Limb (tissue), 2 donors: ENCODE data around the gene PDE7B.

Experiments used
- DNase-seq, 2 donors: peaks; one replicate each; pipeline ENCODE4 v3.0.0-alpha.2; 2016; ENCODE audit errors: extremely low spot score in 2 of 2

The PDE7B gene

GRCh38 chr6:135851442-135852271 is at the start of gene PDE7B:
Gene PDE7B, plus strand, starts transcription at chr6:135851701.
- DNase-seq = peak; percentile 79 to 90

DNA sequence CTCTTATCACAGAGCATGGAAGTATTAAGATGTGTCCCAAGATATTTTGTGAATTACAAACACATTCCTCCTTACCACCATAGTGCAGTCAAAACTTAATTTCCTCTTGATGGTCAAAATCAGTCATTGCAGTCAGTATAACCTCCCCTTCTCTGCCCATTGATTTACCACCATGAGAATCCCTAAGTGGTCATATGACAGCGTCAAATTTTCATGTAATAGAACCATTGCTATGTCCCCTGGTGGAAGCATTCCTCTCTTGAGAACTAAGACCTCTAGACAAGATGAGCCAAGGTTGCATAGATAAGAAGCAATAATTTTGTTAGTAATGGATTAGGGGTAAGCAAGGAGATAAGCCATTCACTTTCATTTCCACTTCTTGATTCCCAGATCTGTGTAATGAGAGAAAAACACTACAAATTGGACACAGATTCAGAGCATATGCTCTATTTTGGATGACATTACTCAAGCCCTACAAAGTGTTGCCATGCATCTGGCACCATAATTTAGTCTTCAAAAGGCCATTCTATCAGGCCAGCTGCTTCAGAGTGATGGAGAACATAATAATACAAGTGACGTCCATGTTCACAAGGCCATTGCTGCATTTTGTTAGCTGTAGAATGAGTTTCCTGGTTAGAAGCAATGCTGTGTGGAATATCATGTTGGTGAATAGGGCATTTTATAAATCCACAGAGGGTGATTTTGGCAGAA is 49.6 kb upstream of the PDE7B start:
- DNase-seq = no peak

DNA sequence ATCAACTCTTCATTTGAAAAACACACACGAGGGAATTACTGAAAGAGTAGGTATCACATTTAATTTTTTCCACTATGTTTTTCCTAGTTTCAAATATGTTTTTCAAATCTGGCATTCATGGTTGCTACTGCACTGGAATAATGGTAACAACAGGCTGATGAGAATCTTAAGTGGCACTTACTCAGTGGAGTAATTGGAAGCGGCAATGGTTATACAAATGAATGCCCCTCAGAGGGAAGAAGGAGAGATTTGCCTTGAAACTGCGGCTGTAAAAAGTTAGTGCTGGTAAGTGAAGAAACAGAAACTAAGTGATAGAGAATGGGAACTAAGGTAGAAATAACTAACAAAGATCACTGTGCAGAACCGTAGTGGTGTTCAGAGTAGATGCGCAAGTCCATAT is 41.0 kb upstream of the PDE7B start:
- DNase-seq = no peak

- no peak for DNase-seq
Observed at GRCh38 chr6:135811170-135811569, 40.3 kb upstream of the PDE7B start.

- no peak for DNase-seq
Observed at GRCh38 chr6:135811644-135812526, 39.6 kb upstream of the PDE7B start.

- DNase-seq = no peak
Observed at GRCh38 chr6:135813401-135813800, 38.1 kb upstream of the PDE7B start.

GRCh38 chr6:135814043-135814442 is 37.5 kb upstream of the PDE7B start:
- no peak for DNase-seq

- DNase-seq = no peak
Observed at GRCh38 chr6:135815216-135815615, 36.3 kb upstream of the PDE7B start.

- DNase-seq = no peak
Observed at GRCh38 chr6:135817035-135817434, 34.5 kb upstream of the PDE7B start.

DNA sequence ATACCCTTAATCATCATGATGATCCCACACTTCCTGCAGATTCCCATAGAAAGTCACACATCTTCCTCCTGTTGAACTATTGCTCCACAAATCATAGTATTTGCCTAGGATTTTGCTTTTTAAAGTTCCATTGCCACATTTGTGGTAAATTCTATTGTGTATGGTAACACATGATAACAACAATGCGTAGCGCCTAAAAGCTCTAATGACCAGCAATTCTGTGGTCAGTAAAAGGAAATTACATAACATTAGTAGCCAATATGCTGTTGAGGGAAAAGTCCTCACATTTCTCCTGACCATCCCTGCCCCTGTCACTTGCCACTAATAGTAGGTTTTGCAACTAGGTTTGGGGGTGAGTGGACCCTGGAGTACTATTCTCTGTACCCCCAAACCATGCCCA is 31.8 kb upstream of the PDE7B start:
- DNase-seq = no peak

DNA sequence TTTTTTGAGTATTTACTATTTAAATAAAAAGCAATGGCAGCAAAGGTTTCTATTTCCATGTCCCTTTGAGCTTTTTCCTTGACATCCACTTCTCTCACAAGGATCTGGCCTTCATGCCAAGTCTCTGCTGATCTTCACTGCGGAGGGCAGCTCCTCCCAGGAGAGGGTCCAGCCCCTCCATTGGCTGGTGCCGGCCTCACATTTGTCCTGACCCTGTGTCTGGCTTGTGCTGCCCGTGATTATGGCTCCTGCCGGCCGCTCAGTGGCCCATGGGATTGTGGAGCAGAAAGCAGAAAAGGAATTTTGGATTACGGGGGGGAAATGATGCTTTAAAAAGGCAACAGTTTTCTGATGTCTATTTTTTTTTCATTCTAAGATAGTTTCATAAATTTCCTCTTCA is 31.2 kb upstream of the PDE7B start:
- no peak for DNase-seq

DNA sequence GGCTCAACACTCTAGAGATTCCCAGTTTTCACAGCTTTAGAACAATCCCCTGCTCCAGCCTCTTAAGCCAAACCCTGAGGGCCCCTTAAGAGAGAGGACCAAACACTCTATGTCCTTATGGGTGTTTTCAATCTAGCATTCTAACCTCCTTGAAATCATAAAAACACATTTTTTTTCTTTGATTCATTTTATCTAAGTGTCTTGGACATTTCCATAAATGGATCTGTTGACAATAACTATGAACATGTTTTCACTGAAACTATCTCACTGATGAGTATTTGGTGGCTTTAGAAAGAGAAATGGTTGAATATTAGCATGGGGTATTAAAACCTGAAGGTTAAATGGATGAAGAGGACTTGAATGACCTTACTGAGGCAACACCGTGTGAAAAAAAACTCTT is 27.6 kb upstream of the PDE7B start:
- DNase-seq = no peak

DNA sequence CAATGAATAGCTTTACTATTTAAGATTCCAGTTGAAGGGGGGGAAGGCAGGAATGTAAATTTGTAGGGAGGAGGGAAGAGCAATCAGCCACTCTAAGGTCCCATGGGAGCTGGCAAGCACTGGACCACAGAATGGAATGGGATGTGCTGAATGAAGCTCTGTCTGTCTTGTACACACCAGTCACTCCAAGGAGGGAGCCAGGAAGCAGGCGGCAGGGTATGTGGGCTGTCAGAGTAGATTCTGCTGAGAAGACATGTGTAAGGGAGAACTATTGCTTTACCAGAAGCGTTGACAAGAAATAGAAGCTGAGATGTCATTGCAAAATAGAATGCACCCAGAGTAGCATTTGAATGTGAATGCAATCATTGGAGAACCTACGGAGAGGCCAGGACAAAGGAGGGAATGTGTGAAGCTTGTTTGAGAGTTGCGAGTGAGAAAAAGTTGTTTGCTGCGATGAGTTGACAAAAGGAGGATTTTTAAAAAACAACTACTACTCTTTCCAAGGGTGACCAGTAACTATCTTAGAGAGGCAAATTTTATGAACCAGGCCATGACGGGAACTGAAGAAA is 25.2 kb upstream of the PDE7B start:
- no peak for DNase-seq

DNA sequence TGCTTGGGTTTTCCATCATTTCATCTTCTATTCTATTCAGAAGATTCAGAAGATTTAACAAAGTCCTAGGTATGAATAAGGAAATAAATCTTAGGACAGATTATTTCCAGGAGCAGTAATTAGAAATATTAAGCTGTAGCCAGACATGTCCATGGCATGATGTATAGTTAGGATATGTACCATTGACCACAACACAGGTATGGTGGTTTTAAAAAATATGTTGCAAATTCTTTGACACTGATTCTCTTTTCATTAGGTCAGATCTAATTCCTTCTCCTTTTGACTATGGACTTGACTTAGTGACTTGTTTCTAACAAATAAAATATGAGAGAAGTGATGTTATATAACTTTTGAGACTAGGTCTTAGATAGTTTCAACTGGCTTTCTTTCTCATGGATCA is 23.5 kb upstream of the PDE7B start:
- no peak for DNase-seq

- DNase-seq = no peak
Observed at GRCh38 chr6:135830452-135830881, 21.0 kb upstream of the PDE7B start.

GRCh38 chr6:135831016-135831415 is 20.5 kb upstream of the PDE7B start:
- no peak for DNase-seq

DNA sequence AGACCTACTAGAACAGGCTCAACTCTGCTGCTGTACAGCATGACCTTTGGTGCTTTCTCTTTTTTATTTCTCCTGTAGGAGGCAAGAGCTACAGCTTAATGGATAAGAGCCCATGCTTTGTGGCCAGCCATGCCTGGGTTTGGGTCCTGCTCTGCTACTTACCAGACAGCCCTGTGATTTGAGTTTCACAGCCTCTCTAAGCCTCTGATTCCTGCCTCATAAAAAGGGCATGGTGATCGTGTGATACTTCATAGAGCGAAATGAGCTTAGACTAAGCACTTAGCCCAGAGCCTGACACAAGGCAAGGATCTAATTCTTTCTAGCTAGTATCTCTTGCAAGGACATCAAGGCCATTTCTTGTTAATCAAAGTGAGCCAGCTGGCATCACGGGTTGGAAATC is 19.3 kb upstream of the PDE7B start:
- DNase-seq = no peak

- no peak for DNase-seq
Observed at GRCh38 chr6:135833771-135834170, 17.7 kb upstream of the PDE7B start.

- no peak for DNase-seq
Observed at GRCh38 chr6:135837735-135838449, 13.6 kb upstream of the PDE7B start.

DNA sequence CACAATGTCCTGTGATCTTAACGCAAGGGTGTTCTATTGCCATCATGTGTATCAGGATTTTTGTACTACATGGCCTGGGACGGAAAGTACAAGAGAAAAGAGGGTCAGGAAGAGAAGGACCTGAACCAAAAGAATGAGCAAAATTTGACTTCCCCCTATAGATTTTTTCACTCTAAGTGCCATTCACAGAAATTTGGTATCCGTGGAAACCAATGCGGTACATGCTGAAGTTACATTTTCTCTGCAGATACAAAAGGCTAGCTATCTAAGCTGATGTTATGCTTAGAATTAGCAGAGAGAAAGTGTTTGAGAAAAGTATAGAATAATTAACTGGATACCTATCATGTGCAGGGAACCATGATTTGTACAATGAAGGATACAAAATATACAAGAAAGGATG is 12.4 kb upstream of the PDE7B start:
- no peak for DNase-seq
